Measurements from ENCODE around the gene BTBD2.
"Not testable (repeated sequence)": the region's sequence is repeated elsewhere in the genome, so short reads cannot be mapped to it uniquely, and the experiment has no call there.

BTBD2 gene

GRCh38 chr19:2039959-2040646 lies 24.6 kb upstream of the BTBD2 start:
- DNase-seq, result no peak

GRCh38 chr19:2039089-2039958 lies 23.8 kb upstream of the BTBD2 start:
- no peak for DNase-seq

- DNase-seq, result no peak
Measured at GRCh38 chr19:2038284-2039088, 23.0 kb upstream of the BTBD2 start.

- no peak for DNase-seq
Measured at GRCh38 chr19:2037651-2038255, 22.2 kb upstream of the BTBD2 start.

- DNase-seq, result no peak
Measured at GRCh38 chr19:2036424-2036823, 20.9 kb upstream of the BTBD2 start.

GRCh38 chr19:2035590-2035991 lies 20.1 kb upstream of the BTBD2 start:
- no peak for DNase-seq

GRCh38 chr19:2034729-2035589 lies 19.4 kb upstream of the BTBD2 start:
- DNase-seq, result peak; percentile 26

- DNase-seq, result not testable (repeated sequence)
Measured at GRCh38 chr19:2034253-2034652, 18.7 kb upstream of the BTBD2 start.

- DNase-seq, result no peak
Measured at GRCh38 chr19:2033825-2034159, 18.3 kb upstream of the BTBD2 start.

GRCh38 chr19:2033115-2033824 lies 17.8 kb upstream of the BTBD2 start:
- no peak for DNase-seq

- DNase-seq, result peak; percentile 91
Measured at GRCh38 chr19:2032296-2032941, 16.9 kb upstream of the BTBD2 start.

GRCh38 chr19:2027361-2027760 lies 11.8 kb upstream of the BTBD2 start:
- DNase-seq, result peak; percentile 51

- no peak for DNase-seq
Measured at GRCh38 chr19:2026770-2027169, 11.3 kb upstream of the BTBD2 start.

GRCh38 chr19:2022289-2022688 lies 6.8 kb upstream of the BTBD2 start:
- DNase-seq, result no peak

- DNase-seq, result no peak
Measured at GRCh38 chr19:2021453-2022140, 6.1 kb upstream of the BTBD2 start.

- DNase-seq, result no peak
Measured at GRCh38 chr19:2018752-2019151, 3.2 kb upstream of the BTBD2 start.

GRCh38 chr19:2016041-2016807 lies 710 bp upstream of the BTBD2 start:
- DNase-seq, result peak; percentile 83

- no peak for DNase-seq
Measured at GRCh38 chr19:2014731-2015607, 545 bp downstream of the BTBD2 start.

All from fibroblast of skin of back (primary cell).